Coronary artery (tissue), 2 donors: ENCODE data around the gene RBP5.
"Not testable (repeated sequence)": the region's sequence is repeated elsewhere in the genome, so short reads cannot be mapped to it uniquely, and the experiment has no call there.

Experiments used
- DNase-seq: peaks from one replicate; pipeline ENCODE4 v3.0.0-alpha.2; 2017; ENCODE audit warnings: low spot score
- H3K27ac ChIP-seq, 2 donors: fragments of 200-600 bp; sonication (generic); one replicate each; pipeline ENCODE4 v1.5.1; 2016 to 2019
- H3K4me3 ChIP-seq: fragments of 200-600 bp; sonication (generic); 2 replicates; pipeline ENCODE4 v1.5.1; 2016; ENCODE audit warnings: mild to moderate bottlenecking, moderate library complexity
- CTCF ChIP-seq: fragments of 200-600 bp; sonication (generic); IDR thresholded peaks from one replicate; pipeline ENCODE4 v1.5.1; 2019; ENCODE audit warnings: antibody characterized with exemption

RBP5 gene

DNA sequence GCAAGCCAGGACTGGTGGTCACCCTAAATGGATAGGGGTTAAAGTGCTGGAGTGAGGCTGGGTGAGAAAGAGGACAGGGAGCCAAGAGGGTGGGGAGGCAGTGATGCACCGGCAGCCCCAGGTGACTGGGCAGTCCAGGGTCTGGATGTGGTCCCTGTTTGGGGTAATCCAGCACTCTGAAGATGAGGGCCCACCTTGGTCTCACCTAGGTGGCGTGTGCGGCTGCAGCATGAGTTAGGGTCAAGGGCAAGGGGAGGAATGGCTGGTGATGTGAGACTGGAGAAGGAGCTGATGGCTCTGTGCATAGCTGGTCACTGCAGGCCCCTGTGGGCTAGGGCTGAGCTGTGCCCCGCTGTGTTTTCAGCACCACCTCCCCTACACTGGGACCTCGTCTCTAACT lies 18.0 kb downstream of the RBP5 start:
- Histone ChIP-seq H3K4me3 (no peak overlapping the region), H3K27ac (peak overlapping the region in 1 of 2 donors; percentile 16)
- no peak for TF ChIP-seq CTCF
- no peak for DNase-seq

- Histone ChIP-seq H3K27ac (peak overlapping the region; percentile 90 to 95), H3K4me3 (peak overlapping the region; percentile 87)
- TF ChIP-seq CTCF = no peak
- no peak for DNase-seq
Observed at GRCh38 chr12:7109572-7109920, 19.1 kb downstream of the RBP5 start.

DNA sequence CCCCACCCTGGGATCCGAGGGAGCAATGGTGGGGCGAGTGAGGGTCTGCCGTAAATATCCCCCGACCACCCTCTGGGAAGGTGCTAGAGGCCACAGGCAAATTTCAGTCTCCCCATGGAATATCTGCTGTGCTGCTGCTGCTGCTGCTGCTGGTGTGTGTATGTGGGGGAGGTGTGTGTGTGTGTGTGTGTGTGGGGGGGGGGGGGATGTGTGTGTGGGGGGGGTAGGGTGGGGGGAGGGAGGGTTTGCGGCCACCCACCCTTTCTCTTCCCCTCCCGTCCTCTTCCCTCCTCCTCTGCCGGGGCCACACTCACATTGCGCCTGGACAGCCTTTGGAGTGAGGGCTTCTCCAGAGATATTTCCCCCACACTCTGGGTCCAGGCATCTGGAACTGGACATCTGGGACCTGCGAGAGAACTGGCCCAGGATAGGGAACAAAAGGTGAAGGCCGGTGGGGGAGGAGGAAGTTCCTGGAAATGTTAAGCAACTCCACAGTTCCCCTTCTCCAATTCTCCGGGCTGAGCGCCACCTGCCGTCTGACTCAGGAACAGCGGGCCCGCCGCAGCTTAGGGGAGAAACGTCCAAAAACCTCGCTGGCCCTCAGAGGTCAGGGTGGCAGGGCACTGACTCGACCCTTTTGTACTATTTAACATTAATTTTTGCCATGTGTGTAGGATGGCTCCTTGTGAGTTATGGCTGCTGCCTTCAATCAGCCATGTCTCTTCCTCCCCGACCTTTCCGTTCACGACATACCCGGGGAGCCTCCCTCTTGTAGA lies 19.7 kb downstream of the RBP5 start, which contains the start of gene C1RL:
C1RL (minus strand) TSS at position 419 of the 776 bp plus-strand sequence; CDS start at position 385, 34 bp downstream.
- peak; percentile 96 for TF ChIP-seq CTCF
- H3K27ac ChIP-seq = peak within 1 kb of the TSS; percentile 90 to 95
- H3K4me3 ChIP-seq = peak within 1 kb of the TSS; percentile 87
- peak; percentile 95 for DNase-seq

DNA sequence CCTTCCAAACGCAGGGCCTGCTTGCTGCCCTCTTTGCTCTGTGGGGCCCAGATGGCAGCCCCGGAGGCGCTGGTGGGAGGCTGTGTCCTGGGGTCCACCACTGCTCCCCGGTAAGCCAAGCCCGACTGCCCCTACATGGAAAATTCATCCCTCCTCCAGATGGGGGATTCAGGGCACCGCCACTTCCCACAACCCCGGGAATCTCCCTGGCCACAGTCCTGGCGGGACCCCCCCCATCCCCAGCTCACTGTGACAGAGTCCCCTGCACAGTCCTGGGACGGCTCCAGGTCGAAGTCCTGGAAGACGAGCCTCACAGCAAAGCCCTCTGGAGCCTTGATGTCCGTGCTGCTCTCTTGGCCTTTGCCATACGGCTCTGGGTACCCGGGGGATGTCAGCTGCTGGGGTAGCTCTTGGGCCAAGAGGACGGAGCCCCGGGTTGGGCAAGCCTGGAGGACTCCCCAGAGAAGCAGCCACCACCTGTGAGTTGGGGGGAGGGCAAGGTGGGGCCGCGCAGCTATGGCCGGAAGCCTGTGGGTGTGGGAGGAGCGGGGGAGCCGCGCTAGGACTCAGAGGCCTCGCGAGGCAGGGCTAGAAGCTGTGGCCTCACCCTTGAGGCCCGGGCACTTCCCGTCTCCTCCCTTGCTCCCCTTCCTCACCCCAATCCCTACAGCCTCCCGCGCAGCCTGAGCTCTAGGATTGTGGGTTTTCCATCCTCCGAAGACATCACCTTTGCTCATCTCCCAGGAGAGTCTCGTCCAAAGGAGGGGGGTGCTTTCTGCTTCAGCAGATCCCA lies 20.5 kb downstream of the RBP5 start:
- H3K27ac ChIP-seq = peak overlapping the region; percentile 90 to 95
- peak overlapping the region; percentile 87 for H3K4me3 ChIP-seq
- no peak for TF ChIP-seq CTCF
- peak; percentile 85 for DNase-seq

- no peak for TF ChIP-seq CTCF
- DNase-seq = no peak
- H3K4me3 ChIP-seq = peak overlapping the region; percentile 87
- peak overlapping the region; percentile 90 to 95 for H3K27ac ChIP-seq
Observed at GRCh38 chr12:7107636-7108002, 21.1 kb downstream of the RBP5 start.

DNA sequence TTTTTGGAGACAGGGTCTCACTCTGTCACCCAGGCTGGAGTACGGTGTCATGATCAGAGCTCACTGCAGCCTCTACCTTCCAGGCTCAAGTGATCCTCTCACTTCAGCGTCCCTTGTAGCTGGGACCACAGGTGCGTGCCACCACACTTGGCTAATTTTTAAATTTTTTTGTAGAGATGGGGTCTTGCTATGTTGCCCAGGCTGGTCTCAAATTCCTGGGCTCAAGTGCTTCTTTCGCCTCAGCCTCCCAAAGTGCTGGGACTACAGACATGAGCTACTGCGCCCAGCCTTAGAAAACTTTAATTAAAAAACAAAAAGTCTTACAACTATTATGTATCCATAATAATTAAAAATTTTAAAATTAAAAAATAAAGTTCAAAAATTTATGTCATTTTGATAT lies 21.5 kb downstream of the RBP5 start:
- H3K4me3 ChIP-seq = peak overlapping the region; percentile 32
- not testable (repeated sequence) for DNase-seq
- peak overlapping the region; percentile 33 to 90 for H3K27ac ChIP-seq

- DNase-seq = no peak
- TF ChIP-seq CTCF = no peak
- no peak overlapping the region for H3K4me3 ChIP-seq
- H3K27ac ChIP-seq = no peak overlapping the region
Observed at GRCh38 chr12:7106082-7106481, 22.6 kb downstream of the RBP5 start.
